Inflammatory macrophage (primary cell): ENCODE results near the gene ATIC.
A peak's percentile ranks its signal among the peaks of the same experiment; 100 is the strongest.

Source experiments
- DNase-seq, 2 donors: peaks; one replicate each; pipeline ENCODE4 v3.0.0-alpha.2; 2020 to 2022

Gene ATIC

DNA sequence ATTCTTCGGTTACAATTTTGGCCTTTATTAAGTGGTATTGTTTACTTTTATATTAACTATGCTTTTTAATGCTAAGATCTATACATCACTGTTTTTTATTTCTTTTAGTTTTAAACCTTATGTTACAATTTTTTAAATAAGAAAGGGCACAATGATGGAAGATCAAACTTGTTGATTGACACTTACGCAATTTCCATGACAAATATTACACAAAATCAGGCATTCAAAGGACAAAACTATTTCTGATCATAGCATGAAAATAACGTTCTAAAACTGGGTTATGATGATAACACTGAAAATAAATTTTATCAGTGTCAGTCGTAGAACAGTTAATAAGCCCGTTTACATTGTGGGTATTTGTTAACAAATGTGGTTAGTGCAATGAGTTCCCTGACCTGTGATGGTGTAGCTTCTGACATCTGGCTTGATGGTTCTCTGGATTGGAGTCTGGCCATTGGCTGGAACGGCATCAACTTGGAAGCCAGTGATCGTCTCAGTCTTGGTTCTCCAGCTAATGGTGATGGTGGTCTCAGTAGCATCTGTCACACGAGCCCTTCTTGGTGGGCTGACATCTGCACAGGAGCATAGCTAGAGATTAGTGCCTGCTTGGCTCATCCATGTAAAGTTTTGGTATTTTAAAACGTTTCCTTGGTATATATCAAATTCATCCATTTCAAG, 64.4 kb downstream of the ATIC start:
- DNase-seq: no peak

DNA sequence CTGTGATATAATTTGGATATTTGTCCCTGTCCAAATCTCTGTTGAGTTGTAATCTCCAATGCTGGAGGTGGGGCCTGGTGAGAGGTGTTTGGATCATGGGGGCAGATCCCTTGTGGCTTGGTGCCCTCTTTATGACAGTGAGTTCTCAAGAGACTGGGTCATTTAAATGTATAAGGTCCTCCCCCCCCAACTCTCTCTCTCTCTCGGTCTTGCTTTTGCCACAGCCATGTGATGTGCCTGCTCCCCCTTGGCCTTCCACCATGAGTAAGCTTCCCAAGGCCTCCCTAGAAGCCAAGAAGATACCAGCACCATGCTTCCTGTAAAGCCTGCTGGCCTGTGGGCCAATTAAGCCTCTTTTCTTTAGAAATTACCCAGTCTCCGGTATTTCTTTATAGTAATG, 65.4 kb downstream of the ATIC start:
- no peak for DNase-seq

GRCh38 chr2:215378045-215378444, 66.2 kb downstream of the ATIC start:
- no peak for DNase-seq

- no peak for DNase-seq
Measured at GRCh38 chr2:215379039-215379438, 67.2 kb downstream of the ATIC start.

GRCh38 chr2:215379948-215380347, 68.1 kb downstream of the ATIC start:
- no peak for DNase-seq

DNA sequence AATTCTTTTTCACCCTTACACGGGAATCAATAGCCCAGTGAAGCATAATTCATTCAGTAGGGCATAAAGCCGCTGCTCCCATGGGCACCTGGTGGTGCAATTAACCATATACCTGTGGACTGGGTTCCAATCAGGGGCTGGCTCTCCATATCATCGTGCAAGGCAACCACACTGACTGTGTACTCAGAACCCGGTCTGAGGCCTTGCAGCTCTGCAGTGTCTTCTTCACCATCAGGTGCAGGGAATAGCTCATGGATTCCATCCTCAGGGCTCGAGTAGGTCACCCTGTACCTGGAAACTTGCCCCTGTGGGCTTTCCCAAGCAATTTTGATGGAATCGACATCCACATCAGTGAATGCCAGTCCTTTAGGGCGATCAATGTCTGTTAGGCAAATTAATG, 68.8 kb downstream of the ATIC start:
- no peak for DNase-seq

DNA sequence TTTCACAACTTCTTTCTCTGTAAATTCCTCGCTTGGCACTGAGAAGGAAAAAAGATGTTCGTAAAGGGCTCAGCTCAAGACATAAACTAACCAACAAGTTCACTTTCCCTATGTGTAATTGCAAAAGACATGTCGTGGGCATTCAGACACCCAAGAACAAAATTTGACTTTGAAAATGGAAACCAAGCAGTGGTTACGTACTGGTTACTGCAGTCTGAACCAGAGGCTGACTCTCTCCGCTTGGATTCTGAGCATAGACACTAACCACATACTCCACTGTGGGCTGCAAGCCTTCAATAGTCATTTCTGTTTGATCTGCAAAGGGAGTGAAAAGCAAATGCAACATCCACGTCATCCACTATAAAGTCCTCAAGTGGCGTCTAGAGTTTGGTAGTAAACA, 70.2 kb downstream of the ATIC start:
- DNase-seq: no peak

DNA sequence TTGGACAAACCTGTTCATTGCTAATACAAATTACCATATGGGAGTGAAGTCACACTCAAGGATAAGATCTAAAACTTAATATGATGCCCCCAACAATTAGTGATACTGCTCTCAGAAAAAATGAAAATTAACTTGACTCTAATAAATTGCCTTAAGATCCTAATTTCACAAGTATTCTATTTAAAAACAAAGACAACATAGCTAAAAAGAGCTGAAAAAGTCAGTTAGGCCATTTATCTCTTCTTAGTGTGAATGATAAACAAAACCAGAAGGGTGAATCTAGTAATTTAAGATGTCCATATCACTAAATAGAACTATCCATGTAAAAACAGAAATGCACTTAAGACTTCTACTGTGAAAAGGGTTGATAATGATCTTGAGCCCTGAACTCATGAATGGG, 70.6 kb downstream of the ATIC start:
- DNase-seq: no peak

- no peak for DNase-seq
Measured at GRCh38 chr2:215383652-215384279, 71.9 kb downstream of the ATIC start.

- DNase-seq: no peak
Measured at GRCh38 chr2:215384710-215385109, 72.9 kb downstream of the ATIC start.

DNA sequence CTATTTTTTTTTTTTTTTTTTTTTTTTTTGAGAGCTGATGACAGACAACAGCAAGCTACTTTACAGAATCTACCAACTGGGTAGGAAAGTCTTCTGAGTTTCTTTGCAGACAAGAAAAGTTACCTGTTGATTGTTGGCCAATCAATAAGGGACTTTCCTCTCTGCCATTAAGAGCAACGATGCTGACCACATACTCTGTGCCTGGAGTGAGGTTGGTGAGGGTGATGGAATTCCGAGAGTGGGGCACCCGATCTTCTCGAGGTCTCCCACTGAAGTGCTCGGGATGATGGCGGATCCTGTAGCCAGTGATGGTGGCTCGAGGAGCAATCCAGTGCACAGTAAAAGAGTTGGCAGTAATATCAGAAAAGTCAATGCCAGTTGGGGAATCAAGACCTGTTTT, 74.7 kb downstream of the ATIC start:
- DNase-seq: no peak

- no peak for DNase-seq
Measured at GRCh38 chr2:215388002-215388728, 76.3 kb downstream of the ATIC start.

- DNase-seq: no peak
Measured at GRCh38 chr2:215390550-215390913, 78.7 kb downstream of the ATIC start.

GRCh38 chr2:215391531-215391930, 79.7 kb downstream of the ATIC start:
- DNase-seq: no peak

DNA sequence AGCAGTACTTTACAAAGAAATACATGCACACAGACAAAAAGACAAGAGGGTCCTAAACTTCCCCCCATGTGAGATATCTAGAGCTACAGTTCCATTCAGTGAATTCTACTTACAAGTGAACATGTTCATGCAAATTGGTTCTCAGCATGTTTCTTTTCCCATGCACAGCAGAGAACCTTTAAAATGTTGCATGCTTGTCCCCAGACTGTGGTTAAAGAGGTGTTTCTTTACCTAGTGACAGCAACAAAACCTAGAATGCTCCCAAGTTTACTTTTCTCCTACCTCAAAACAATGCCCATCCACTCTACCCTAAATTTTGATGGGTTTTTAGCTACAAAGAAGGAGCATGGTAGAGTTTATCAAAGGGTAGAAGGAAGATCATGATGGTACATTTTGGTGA, 80.3 kb downstream of the ATIC start:
- DNase-seq: no peak

DNA sequence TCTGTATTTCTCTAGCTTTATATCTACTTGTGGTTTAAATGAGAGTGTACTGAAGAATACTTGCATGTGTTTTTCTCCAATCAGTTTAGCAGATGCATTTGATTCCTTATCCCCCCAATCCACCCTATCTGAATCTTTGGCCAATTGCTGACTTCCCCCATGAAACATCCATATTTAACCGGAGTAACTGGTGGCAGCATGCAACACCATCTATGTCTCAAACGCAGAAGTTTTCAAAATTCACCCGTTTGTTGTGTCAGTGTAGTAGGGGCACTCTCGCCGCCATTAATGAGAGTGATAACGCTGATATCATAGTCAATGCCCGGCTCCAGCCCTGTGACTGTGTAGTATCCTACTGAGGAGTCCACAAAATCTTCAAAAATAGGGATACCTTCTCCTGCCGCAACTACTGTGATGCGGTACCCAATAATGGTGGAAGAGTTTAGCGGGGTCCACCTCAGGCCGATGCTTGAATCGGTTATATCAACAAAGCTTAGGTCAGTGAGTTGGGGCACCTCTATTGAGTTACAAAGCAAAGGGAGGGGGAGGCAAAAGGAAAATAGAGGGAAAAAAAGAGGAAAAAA, 80.9 kb downstream of the ATIC start:
- no peak for DNase-seq

DNA sequence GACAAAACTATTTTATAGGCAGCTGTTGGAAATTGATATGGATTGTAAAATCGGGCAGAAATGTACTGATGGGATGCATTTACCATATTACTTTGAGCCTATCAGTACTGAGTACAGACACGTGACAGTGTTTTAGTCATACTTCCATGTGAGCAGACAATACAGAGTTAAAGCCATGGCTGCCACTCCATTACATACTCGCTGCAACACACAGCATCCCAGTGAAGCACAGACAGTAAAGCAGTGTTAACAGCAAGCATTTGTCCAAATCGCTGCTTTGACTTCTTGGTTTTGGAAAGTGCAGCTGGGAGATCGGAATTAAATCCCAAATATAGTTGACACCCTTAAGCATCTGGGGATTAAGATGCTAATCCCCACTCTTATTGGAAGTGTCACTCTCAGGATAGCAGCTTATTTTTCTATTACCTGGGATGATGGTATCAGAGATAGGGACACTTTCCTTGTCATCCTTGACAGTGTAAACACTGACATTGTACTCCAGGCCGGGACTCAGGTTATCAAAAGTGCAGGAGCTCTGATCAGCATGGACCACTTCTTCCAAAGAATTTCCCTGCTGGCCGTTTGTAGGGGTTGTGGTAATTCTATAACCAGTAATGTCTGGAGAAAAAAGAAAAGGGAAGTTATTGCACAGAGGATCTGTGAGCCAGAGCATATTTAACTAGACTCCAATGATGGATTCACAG, 82.4 kb downstream of the ATIC start:
- no peak for DNase-seq

GRCh38 chr2:215395687-215396460, 84.0 kb downstream of the ATIC start:
- no peak for DNase-seq

DNA sequence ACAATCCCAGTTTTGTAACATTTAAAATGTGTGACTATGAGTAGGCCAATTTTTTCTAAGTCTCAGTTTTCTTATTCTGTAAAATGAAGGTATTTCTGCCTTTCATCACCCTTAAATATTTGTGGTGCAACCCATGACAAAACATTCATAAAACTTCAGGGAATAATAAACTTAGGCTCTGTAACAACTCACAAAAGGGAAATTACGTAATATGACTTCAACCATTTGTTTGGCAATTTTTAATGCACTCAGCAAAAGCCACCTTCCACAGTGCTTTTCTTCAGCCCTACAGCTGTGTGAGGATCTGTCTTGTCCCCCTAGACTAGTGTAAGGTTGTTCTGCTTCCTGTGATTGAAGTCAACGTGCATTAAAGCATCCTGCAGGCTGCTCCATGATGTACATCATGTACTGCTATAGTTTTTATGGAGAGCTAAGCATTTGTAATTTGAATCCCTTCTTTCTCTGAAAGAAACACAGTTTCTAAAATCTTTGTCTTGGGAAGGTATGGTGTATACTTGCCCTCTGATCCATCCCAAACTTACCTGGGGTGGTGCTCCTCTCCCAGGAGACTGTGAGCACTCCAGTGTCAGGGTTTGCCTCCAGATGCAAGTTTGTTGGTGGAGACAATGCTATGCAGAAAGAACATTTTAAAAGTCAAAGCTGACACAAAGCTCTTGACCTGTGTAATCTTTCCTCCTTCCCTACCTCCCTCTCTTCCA, 84.9 kb downstream of the ATIC start:
- peak; percentile 57 to 82 for DNase-seq

- DNase-seq: no peak
Measured at GRCh38 chr2:215397632-215398341, 85.9 kb downstream of the ATIC start.
